HG03439 (cell line): ENCODE results near the gene FAM24B.

Experiments used
- ATAC-seq: cut with Tn5 transposase; IDR thresholded peaks from one replicate; pipeline ENCODE4 v1.9.1; 2021; ENCODE audit warnings: mild to moderate bottlenecking, moderate library complexity; ENCODE audit not compliant: unreplicated experiment

FAM24B gene

DNA sequence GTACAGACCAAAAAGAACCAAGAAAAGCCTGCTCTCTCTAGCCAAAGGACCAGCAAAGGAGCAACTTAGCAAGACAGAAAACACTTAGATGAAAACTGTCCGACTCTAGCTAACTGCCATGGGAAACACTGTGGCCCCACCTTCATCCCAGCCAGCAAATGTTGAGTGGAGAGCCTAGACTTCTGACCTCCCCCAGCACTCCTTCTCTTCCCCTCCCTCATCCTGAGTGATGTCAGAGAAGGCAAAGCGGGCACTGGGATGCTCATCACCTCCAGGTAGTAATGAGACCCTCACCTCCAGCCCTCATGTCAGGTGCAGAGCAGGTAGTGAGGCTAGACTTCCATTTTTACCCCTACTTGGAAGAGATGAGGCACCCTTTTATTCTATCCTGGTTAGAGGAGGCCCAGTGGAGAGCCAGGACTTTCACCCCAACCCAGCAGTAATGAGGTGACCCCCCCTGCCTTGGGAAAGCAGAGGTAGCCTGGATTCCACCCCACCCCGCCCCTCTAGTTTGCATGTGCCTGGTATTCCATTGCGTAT lies 50.6 kb downstream of the FAM24B start:
- no peak for ATAC-seq

DNA sequence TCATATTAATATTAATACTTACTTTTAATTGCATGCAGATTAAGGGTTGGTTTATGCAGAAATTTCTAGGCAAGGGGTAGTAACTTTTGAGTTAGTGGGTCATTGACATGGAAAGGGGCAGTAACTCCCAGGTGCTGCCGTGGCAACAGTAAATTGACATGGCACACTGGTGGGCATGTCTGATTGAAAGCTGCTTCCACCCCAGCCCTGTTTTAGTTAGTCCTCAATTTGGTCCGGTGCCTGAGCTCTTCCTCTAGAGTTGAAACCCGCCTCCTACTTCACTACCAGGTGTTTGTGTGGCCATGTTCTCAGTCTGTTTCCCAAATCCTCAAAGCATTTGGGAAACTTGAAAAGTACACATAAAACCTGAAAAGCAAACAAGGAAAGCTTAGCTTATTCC lies 52.1 kb downstream of the FAM24B start:
- ATAC-seq, result no peak

DNA sequence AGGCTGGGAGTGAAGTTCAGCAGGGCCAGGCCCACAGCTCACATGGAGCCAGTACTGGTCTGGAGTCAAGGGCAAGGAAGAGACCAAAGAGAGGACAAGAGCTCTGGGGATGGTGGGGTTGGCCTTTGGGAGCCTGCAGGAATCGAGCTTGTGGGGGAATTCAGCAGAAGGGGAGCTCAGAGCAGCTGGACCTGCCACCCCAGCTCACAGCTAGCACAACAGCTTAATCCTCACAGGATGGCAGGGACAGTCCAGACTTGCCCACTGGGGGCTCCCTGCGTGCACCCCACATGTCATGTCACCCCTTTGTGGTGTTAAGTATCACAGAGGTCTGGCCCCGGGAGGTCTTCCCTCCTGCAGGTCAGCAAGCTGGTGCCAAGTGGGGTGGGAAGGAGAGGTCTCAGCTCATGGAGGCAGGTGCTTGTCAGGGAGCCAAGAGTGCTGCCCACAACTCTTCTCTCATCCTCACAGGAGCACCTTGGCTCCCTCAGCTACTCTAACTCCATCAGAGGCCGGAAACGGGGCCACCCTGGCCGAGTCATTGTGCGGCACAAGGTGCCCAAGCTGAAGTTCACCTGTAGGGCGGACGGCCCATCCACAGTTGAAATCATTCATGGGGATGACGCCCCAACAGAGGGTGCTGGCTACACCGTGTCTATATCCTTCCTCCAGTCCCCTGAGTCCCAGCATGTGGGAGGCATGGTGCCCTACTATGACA lies 56.2 kb downstream of the FAM24B start:
- ATAC-seq, result no peak

GRCh38 chr10:122821808-122822207 lies 57.6 kb downstream of the FAM24B start:
- ATAC-seq, result no peak

DNA sequence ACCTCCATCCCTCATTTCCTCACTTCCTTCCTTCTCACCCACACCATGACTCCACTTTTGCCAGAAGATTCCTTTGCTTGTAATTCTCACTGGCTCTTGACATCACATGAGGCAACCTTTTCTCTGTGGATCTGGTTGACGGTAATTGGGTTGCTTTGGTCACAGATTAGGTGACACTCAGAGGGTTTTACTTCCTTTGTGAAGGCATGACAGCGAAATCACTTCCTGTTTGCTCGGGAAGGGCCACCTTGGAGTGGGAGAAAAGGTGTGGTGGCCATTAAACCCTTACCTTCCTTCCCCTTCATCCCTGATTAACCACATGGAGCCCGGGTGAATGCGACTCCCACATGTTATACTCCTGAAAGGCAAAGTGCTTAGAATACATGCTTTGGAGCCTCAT lies 63.9 kb downstream of the FAM24B start:
- no peak for ATAC-seq

DNA sequence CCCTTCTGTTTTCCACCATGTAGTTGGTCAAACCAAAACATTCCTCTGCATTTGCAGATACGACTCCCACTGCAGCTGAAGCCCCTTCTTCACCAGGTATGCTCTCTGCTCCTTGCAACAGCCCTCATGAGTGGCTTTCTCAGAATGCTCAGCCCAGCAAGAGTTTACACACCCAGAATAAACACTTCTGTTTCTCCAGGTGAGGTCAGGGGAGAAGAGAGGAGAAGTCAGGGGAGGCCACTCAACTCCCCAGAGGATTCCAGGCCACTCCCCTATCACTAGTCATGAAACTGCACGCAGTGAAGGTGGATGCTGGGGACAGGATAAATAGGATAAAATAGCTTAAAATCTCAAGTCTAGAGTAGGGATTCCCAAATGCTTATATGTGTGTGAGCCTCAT lies 64.9 kb downstream of the FAM24B start:
- no peak for ATAC-seq

- ATAC-seq, result no peak
These were observed 66.6 kb downstream of the FAM24B start for GRCh38 chr10:122812751-122813150.

DNA sequence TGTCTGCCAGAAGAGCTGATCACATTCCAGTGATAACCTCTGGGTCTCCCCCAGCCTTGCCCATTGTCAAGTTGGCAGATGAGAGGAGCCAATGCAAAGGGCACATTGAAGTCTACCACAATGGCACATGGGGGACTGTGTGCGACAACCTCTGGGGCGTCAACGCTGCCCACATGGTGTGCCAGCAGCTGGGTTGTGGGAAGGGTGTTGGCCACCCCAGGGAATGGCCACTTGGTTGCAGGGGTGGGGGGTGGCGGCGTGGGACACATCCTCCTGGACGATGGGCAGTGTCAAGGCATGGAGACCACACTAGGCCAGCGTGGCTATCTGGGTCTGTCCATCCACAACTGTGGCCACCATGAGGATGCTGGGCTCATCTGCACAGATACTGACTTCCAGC lies 77.1 kb downstream of the FAM24B start:
- ATAC-seq, result no peak
